GM21825 (cell line): ENCODE data around the gene PLEKHH3.
"Not testable (repeated sequence)": the region's sequence is repeated elsewhere in the genome, so short reads cannot be mapped to it uniquely, and the experiment has no call there.

ENCODE experiments used
- ATAC-seq: cut with Tn5 transposase; IDR thresholded peaks from one replicate; pipeline ENCODE4 v1.9.1; 2021; ENCODE audit warnings: mild to moderate bottlenecking, moderate library complexity; ENCODE audit not compliant: unreplicated experiment

PLEKHH3 gene

GRCh38 chr17:42639525-42640113 is 37.2 kb downstream of the PLEKHH3 start:
- ATAC-seq, result no peak

- no peak for ATAC-seq
These were observed 43.8 kb downstream of the PLEKHH3 start for GRCh38 chr17:42632949-42633444.

GRCh38 chr17:42629411-42630009 is 47.3 kb downstream of the PLEKHH3 start:
- no peak for ATAC-seq

GRCh38 chr17:42627032-42627764 is 49.6 kb downstream of the PLEKHH3 start:
- not testable (repeated sequence) for ATAC-seq

- no peak for ATAC-seq
These were observed 52.8 kb downstream of the PLEKHH3 start for GRCh38 chr17:42623732-42624596.

GRCh38 chr17:42623271-42623670 is 53.5 kb downstream of the PLEKHH3 start:
- ATAC-seq, result no peak

GRCh38 chr17:42621987-42622386 is 54.8 kb downstream of the PLEKHH3 start:
- not testable (repeated sequence) for ATAC-seq

- ATAC-seq, result peak; percentile 71
These were observed 58.2 kb downstream of the PLEKHH3 start for GRCh38 chr17:42618442-42619150.

GRCh38 chr17:42617956-42618431 is 58.8 kb downstream of the PLEKHH3 start:
- ATAC-seq, result peak; percentile 22
